Medulla oblongata (tissue), 1 donor: ENCODE measurements around the gene CRYBA2.
A peak's percentile ranks its signal among the peaks of the same experiment; 100 is the strongest.

ENCODE experiments used
- DNase-seq: peaks from one replicate; pipeline ENCODE4 v3.0.0-alpha.2; 2015; ENCODE audit errors: extremely low spot score

The CRYBA2 gene

GRCh38 chr2:218999021-218999880 is 6.0 kb upstream of the CRYBA2 start:
- no peak for DNase-seq

GRCh38 chr2:218998414-218999002 is 5.3 kb upstream of the CRYBA2 start:
- no peak for DNase-seq

- no peak for DNase-seq
These were observed 4.5 kb upstream of the CRYBA2 start for GRCh38 chr2:218997731-218998130.

- DNase-seq, result no peak
These were observed 3.7 kb upstream of the CRYBA2 start for GRCh38 chr2:218996937-218997336.

GRCh38 chr2:218995972-218996711 is 2.9 kb upstream of the CRYBA2 start:
- peak; percentile 86 for DNase-seq

- DNase-seq, result no peak
These were observed 2.3 kb upstream of the CRYBA2 start for GRCh38 chr2:218995561-218995960.

GRCh38 chr2:218992703-218993344 is 398 bp downstream of the CRYBA2 start:
- no peak for DNase-seq

- DNase-seq, result no peak
These were observed 1.0 kb downstream of the CRYBA2 start for GRCh38 chr2:218992196-218992595.

- no peak for DNase-seq
These were observed 1.5 kb downstream of the CRYBA2 start for GRCh38 chr2:218991674-218992168.

- DNase-seq, result no peak
These were observed 2.6 kb downstream of the CRYBA2 start for GRCh38 chr2:218990612-218991011.

- no peak for DNase-seq
These were observed 3.2 kb downstream of the CRYBA2 start for GRCh38 chr2:218990052-218990451.

GRCh38 chr2:218988650-218989049 is 4.6 kb downstream of the CRYBA2 start:
- no peak for DNase-seq

GRCh38 chr2:218988164-218988563 is 5.1 kb downstream of the CRYBA2 start:
- DNase-seq, result no peak

GRCh38 chr2:218986148-218986761 is 7.0 kb downstream of the CRYBA2 start:
- no peak for DNase-seq

- no peak for DNase-seq
These were observed 7.7 kb downstream of the CRYBA2 start for GRCh38 chr2:218985325-218986091.

- no peak for DNase-seq
These were observed 8.2 kb downstream of the CRYBA2 start, which contains the start of gene FEV for GRCh38 chr2:218985021-218985324. Gene FEV (minus strand): TSS chr2:218985184. CDS start chr2:218985075, 109 bp downstream.

GRCh38 chr2:218984239-218985020 is 8.8 kb downstream of the CRYBA2 start:
- DNase-seq, result no peak

- no peak for DNase-seq
These were observed 9.3 kb downstream of the CRYBA2 start for GRCh38 chr2:218983934-218984238.

- no peak for DNase-seq
These were observed 9.8 kb downstream of the CRYBA2 start for GRCh38 chr2:218983263-218983933.
